OCI-LY7 (cell line): Measurements from ENCODE around the gene NAP1L3.

ENCODE experiments used
- CTCF ChIP-seq: fragments of 200-600 bp; sonication (generic); conservative IDR thresholded peaks from 2 replicates; pipeline ENCODE4 v1.5.1; 2014; ENCODE audit warnings: mild to moderate bottlenecking, antibody characterized with exemption, low read length, moderate library complexity, mixed read lengths
- EZH2phosphoT487 ChIP-seq: fragments of 200-600 bp; sonication (generic); IDR thresholded peaks from 2 replicates; pipeline ENCODE4 v1.6.1; 2018; ENCODE audit warnings: low read depth, borderline replicate concordance, mild to moderate bottlenecking, mixed run types, antibody characterized with exemption, low read length, moderate library complexity, mixed read lengths

DNA sequence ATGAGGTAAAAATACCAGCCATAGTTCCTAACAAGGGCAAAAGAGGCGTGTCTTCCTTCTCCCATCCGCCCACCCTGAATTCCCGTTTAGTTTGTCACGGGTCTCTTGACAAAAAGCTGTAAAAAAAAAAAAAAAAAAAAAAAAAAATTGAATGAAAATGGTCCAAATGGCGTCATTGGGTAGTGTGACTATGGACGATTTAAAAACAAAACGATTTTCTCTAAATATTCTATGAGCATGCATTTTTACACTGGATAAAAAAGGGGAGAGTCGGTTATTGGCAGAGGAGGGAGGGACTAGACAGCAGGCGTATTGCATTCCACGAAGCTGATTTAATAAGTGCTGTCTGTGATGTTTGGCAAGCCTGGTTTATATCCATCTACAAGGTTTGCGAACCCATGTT lies 492 bp upstream of the NAP1L3 start, which contains the start of gene FAM133A:
- TF ChIP-seq CTCF (no peak), EZH2phosphoT487 (no peak)
